Femur (tissue), 1 donor: ENCODE data around the gene MAP2K7.
"Not testable (repeated sequence)": the region's sequence is repeated elsewhere in the genome, so short reads cannot be mapped to it uniquely, and the experiment has no call there.

Source experiments
- DNase-seq: peaks from one replicate; pipeline ENCODE4 v3.0.0-alpha.2; 2017

Gene MAP2K7

GRCh38 chr19:7908742-7909461 lies 5.2 kb downstream of the MAP2K7 start:
- no peak for DNase-seq

DNA sequence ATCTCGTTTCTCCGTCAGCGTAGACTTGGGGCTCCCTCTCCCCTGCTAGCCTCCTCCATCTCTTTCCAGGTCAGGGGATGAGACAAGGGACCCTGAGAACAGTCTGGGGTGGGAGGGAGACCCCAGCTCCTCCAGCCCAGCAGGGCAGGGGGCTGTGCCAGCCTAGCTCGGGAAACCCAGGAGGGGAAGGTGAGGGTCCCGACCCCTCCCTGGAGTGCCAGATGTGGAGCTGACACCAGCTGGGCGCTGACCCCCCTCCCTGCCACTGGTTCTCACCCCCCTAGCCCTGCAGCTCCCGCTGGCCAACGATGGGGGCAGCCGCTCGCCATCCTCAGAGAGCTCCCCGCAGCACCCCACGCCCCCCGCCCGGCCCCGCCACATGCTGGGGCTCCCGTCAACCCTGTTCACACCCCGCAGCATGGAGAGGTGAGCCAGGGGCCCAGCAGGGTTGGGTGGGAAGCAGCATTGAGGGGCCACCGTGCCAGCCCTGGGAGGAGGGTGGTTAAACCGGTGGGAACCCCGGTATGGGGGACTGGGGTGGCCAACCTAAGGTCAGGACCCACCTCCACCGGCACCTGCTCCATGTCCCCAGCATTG lies 5.9 kb downstream of the MAP2K7 start:
- DNase-seq = no peak

DNA sequence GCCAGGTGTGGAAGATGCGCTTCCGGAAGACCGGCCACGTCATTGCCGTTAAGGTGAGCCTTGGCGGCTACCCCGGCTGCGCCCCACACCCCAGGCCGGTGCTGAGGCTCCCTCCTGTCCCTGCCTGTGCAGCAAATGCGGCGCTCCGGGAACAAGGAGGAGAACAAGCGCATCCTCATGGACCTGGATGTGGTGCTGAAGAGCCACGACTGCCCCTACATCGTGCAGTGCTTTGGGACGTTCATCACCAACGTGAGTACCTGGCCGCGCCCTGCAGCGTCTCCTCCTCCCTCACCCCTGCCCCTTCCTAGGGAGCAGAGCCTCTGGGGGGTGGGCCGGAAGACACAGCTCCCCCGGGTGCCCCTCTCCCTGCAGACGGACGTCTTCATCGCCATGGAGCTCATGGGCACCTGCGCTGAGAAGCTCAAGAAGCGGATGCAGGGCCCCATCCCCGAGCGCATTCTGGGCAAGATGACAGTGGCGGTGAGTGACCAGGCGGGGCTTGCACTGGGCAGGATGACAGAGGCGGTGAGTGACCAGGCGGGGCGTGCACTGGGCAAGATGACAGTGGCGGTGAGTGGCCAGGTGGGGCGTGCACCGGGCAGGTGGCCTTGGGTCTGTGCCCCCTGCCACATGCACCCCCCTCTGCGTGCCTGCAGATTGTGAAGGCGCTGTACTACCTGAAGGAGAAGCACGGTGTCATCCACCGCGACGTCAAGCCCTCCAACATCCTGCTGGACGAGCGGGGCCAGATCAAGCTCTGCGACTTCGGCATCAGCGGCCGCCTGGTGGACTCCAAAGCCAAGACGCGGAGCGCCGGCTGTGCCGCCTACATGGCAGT lies 6.9 kb downstream of the MAP2K7 start:
- DNase-seq = no peak

DNA sequence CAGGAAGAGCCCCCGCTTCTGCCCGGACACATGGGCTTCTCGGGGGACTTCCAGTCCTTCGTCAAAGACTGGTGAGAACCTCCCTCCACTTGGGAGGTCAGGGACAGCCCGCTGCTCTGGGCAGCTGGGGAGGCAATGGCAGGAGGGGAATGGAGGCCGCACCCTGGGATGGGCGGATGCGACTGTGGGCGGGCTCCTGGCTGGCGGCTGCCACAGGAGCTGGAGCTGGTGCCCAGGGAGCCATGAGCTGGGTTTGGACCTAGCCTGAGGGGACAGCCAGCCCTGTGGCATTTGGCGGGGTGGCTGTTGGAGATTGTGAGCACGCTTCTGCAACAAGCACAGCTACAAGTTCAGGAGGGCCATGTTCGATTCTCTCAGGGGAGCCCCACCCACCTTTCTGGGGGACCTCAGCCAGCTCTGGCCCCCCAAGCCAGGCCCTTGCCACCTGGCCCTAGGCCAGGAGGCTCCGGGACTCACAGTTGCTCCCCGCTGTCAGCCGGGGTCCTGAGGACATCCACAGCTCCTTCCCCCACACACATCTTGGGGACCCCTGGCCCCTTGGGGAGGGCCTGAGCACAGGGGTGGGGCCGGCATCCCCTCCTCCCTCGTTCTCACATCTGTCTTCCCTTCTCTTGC lies 7.9 kb downstream of the MAP2K7 start:
- DNase-seq = no peak

GRCh38 chr19:7912144-7912696 lies 8.5 kb downstream of the MAP2K7 start:
- no peak for DNase-seq

GRCh38 chr19:7912697-7913564 lies 9.3 kb downstream of the MAP2K7 start:
- DNase-seq = no peak

- DNase-seq = no peak
Measured at GRCh38 chr19:7913652-7914051, 10.0 kb downstream of the MAP2K7 start.

DNA sequence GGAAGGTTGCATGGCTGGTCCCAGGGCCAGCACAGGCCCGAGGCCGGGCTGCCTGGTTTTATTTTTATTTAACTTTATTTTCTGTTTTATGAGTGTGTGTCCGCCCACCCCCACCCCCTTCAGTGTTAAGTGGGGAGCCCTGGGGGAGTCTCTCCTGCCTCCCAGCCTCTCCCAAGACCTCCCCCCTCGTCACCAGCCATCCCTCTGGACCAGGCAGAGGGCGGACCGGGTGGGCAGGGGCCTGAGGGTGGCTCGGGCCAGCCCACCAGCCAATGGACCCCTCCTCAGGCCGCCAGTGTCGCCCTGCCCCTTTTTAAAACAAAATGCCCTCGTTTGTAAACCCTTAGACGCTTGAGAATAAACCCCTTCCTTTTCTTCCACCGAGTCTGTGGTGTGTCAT lies 10.4 kb downstream of the MAP2K7 start:
- DNase-seq = no peak

- no peak for DNase-seq
Measured at GRCh38 chr19:7914598-7915045, 10.9 kb downstream of the MAP2K7 start, which contains the start of gene TGFBR3L. TSS of gene TGFBR3L (plus strand) at chr19:7914830.

DNA sequence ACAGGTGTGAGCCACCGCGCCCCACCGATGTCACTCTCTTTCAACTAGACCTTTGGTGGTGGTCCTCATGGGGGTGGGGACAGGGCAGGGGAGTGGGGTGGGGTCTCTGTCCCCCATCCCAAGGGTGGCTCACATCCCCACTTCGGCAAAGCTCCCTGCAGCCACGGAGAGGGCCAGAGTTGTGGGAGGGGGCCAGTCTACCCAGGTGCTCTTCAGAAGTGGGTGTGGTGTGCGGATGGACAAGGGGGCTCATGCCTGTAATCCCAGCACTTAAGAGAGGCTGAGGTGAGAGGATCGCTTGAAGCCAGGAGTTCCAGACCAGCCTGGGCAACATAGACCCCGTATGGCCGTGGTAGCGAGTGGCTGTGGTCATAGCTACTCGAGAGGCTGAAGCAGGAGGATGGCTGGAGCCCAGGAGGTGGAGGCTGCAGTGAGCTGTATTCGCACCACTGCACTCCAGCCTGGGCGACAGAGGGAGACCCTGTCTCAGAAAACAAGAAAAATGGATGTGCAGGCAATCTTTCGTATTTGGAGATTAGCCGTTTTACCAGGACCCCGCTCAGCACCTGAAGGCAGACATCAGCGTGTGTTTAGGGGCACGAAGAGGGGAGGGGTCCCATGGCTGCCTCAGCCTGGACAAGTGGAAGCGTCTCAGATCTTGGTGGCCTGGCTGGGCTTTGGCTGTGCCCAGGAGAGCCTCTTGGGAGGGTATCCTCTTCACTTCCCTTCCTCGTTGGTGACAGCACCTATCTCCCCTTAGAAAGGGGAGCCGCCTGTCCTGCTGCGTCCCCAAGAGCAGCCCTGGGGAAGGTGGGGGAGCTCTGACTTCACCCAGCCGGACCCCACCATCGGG lies 11.8 kb downstream of the MAP2K7 start:
- no peak for DNase-seq

GRCh38 chr19:7916103-7916954 lies 12.7 kb downstream of the MAP2K7 start:
- no peak for DNase-seq

DNA sequence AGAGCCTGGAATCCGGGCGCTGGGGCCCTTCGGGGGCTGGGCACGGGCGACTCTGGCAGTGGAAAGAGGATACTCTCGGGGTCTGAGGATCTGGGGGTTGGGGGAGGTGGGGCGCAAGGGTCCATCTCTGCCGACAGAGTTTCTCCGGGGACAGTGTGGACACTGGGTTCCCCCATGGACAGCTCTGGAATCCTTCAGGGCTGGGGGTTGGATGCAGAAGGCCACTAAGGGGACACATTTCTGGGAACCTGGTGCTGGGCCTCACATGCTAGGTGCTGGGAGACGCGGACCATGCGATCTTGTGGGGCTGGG lies 13.2 kb downstream of the MAP2K7 start:
- no peak for DNase-seq

- DNase-seq = no peak
Measured at GRCh38 chr19:7917267-7918061, 13.8 kb downstream of the MAP2K7 start.

GRCh38 chr19:7918062-7918614 lies 14.5 kb downstream of the MAP2K7 start:
- DNase-seq = not testable (repeated sequence)

- peak; percentile 36 for DNase-seq
Measured at GRCh38 chr19:7918615-7919421, 15.1 kb downstream of the MAP2K7 start.

DNA sequence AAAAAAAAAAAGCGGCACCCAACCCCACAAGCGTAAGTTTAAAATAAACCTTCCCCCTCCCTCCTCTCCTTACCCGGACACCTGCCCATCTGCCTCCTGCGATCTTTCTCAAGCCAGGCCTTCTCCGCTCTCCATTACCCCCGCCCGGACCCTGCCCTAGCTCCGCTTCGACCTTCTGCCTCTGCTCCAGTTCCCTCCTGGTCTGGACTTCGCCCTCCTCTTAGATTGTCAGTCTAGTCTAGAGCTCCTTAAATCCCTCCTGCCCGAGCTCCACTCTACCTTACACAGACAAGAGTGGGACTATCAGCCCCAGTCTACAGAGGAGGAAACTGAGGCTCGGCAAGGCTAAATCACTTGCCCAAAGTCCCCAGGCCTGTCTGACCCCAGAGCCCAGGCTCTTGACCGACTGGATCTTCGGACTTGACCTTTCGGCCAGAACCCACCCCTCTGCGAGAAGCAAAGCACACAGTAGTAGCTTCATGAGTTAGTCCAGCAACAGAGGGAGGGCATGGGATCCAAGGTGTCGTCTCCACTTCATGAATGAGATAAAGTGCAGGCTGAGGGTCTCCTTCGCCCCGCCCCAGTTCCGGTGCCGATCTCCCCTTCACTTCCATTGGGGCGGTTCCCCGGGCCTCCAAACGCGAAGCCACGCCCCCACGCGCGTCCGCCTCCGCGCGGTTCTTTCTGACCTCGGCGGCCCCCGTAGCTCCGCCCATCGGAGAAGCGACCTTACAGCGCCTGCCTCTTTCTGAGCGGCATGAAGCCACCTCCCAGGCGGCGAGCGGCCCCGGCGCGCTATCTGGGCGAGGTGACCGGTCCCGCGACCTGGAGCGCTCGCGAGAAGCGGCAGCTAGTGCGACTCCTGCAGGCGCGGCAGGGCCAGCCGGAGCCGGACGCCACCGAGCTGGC lies 16.2 kb downstream of the MAP2K7 start, which contains the start of gene SNAPC2:
Gene SNAPC2 (plus strand): TSS at position 729 of the 909 bp plus-strand sequence. CDS start 29 bp downstream, at position 758.
- DNase-seq = peak; percentile 97
